Activated CD4-positive, alpha-beta T cell treated with anti-CD3 and anti-CD28 coated beads, Interleukin-2, amount 50 U/mL, for 24 hours (primary cell): Measurements from ENCODE around the gene CMBL.
"Not testable (repeated sequence)": the region's sequence is repeated elsewhere in the genome, so short reads cannot be mapped to it uniquely, and the experiment has no call there.

ENCODE experiments used
- DNase-seq, 2 donors: peaks; one replicate each; pipeline ENCODE4 v3.0.0-alpha.2; 2020; ENCODE audit warnings: low read depth in 1 of 2, low spot score in 1 of 2

Gene CMBL

DNA sequence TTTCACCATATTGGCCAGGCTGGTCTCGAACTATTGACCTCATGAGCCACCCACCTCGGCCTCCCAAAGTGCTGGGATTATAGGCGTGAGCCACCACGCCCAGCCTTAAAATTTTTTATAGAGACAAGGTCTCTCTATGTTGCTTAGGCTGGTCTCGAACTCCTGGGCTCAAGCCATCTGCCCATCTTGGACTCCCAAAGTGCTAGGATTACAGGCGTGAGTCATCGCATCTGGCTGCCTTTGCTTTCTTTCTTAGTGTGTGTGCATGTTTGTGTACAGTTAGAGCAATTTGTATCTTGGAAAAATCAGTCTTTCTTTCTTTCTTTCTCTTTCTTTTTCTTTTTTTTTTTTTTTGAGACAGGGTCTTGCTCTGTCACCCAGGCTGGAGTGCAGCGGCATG lies 22.3 kb downstream of the CMBL start:
- DNase-seq: not testable (repeated sequence)

DNA sequence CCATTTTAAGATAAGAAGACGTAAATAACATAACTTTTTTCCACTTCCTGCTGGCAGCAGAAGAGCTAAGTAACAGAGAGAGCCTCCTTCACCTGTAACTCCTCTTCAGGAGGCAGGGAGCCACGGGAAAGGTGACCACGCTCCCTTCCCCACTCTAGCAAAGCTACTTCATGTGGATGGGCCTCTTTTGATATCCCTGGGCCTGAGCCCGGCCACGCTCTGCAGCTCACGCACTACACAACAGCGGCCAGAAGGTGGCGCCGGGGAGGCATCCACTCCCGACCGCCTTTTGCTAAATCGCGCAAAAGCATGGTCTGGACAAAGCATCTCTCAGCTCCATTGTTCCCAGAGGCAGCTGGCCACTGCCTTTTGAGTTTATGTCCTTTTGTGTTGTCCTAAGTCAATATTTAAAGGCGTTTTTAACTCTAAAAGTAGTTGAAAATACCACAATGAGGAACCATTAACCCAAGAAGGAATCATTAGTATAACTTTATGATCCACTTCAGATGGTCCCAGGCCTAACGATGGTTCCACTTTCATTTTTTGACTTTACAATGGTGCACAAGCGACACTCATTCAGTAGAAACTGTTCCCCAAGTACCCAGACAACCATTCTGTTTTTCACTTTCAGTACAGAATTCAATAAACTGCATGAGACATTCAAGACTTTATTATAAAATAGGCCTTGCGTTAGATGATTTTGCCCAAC lies 23.6 kb downstream of the CMBL start:
- DNase-seq: peak; percentile 66 to 69

GRCh38 chr5:10279925-10280720 lies 27.6 kb downstream of the CMBL start:
- no peak for DNase-seq

- no peak for DNase-seq
Observed at GRCh38 chr5:10279328-10279727, 28.4 kb downstream of the CMBL start.

DNA sequence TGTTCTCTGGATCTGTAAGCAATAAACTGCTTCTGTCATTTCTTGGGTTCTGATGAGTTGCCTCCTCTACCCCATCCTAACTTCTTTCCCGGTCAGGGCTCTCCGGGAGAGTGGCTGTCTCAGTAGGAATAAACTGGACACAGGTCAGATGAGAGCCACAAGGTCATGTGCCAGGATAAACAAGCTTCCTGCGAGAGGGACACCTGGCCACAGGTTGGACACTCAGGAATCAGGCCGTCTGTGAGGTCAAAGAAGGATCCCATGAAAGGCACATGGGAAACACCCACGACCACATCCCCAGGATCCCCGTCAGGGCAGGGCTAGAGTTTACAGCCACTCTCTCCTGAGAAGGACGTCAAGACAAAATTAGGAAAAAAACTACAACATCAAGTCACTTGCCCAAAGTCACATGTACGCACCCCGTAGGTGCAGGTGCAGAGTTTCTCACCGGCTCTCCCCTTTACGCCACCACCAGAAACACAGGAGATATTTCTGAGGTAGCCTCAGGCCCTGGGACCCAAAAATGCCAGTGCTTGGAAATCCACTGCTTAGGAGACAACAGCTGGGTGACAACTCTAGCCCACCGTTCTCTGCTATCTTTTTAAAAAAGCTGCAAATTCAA lies 28.9 kb downstream of the CMBL start:
- no peak for DNase-seq

GRCh38 chr5:10277773-10278630 lies 29.7 kb downstream of the CMBL start:
- DNase-seq: no peak

DNA sequence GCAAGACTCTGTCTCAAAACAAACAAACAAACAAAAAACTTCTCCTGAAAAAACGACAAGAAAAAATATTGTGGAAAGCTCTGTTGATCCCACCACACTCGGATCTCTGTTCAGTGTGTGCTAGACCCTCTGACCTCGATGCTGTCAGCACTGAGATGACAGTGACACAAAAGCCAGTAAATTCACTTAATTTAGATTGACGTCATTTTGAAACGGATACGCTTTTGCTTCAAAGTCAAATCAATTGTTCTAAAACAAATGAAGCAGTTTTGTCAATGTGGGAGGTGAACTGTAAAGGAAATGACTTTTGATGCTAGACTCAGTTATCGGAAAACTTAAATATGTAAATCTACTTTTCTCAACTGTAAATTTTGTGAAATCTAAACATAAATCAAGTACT lies 31.0 kb downstream of the CMBL start:
- no peak for DNase-seq

- DNase-seq: no peak
Observed at GRCh38 chr5:10275991-10276390, 31.7 kb downstream of the CMBL start.

- DNase-seq: no peak
Observed at GRCh38 chr5:10275460-10275859, 32.2 kb downstream of the CMBL start.

- DNase-seq: not testable (repeated sequence)
Observed at GRCh38 chr5:10272875-10273209, 34.9 kb downstream of the CMBL start.

DNA sequence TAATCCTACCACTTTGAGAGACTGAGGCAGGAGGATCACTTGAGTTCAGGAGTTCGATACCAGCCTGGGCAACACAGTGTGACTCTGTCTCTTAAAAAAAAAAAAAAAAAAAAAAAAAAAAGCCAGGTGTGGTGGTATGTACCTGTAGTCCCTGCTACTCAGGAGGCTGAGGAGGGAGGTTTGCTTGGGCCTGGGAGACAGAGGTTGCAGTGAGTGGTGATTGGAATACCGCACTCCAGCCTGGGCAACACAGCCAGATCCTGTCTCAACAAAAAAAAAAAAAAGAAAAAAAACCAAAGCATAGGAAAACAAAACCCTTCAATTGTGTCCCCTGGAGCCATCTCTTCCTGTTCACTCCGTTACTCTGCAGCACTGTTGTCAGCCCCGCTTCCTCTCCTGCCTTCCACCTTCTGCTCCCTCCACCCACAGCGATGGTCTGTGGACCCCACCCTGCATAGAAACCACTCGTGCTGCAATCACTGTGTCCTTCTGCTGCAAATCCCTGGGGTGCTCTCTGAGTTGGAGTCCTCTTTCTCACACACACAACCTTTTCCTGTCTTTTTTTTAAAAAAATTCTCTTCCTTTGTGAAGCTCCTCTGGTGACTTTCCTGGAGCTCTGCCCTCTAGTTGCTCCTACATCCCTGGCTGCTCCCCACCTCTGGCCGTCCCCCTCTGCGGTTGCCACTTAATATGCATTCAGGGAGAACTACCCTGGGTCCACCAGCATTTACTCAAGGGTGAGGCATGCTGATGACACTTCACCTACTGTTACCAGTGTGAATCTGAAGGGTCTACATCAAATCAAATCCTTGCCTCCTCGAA lies 35.4 kb downstream of the CMBL start:
- no peak for DNase-seq

- no peak for DNase-seq
Observed at GRCh38 chr5:10268100-10268499, 39.6 kb downstream of the CMBL start.

DNA sequence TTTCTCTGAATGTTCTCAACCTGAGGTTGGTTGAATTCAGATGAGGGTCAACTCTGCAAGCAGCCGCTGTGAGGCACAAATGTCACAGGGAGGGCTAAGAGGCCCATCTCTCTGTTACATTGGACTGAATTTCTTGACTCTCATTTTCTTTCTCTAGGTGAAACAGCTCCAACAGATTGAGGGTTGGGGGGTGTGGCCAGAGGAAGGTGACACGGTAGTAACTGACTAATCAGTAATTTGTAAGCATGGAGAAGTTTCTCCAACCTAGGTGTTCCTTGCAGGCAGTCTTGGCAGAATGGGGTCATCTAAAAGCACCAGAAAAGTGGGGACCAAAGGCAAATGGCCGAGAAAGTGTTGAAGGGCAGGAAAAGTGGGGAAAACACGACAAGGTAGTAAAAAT lies 40.9 kb downstream of the CMBL start:
- DNase-seq: no peak

DNA sequence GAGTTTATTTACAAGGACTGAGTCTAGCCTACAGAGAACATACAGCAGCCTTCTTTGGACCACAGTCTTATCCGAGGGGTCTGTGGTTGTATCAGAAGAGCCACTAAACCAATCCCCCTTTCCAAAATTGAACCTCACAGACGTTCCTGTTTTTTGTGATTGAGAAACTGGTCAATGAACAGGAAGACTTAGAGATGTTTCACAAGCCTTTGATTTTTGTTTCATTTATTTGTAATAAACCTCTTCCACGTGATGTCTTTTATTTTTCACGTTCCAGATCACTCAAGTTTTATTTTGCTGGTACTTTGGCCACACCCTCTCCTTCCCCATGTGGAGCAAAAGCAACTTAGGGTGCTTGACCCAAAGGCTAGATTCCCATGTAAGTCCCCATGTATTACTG lies 41.6 kb downstream of the CMBL start:
- DNase-seq: no peak

- no peak for DNase-seq
Observed at GRCh38 chr5:10265245-10266109, 42.2 kb downstream of the CMBL start.

- no peak for DNase-seq
Observed at GRCh38 chr5:10264604-10265003, 43.1 kb downstream of the CMBL start.

DNA sequence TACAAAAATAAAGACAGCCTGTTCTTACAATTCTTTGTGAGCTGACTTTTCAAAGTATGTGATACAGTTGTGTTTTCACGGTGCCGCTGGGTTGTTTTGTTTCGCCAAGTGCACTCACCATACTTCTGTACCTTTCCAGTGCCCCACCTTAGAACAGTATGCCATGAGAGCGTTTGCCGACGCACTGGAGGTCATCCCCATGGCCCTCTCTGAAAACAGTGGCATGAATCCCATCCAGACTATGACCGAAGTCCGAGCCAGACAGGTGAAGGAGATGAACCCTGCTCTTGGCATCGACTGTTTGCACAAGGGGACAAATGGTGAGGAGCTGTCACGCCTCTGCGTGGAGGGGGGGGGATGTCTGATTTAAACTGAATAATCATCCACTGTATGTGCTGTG lies 44.7 kb downstream of the CMBL start:
- no peak for DNase-seq

- no peak for DNase-seq
Observed at GRCh38 chr5:10262121-10262774, 45.5 kb downstream of the CMBL start.

DNA sequence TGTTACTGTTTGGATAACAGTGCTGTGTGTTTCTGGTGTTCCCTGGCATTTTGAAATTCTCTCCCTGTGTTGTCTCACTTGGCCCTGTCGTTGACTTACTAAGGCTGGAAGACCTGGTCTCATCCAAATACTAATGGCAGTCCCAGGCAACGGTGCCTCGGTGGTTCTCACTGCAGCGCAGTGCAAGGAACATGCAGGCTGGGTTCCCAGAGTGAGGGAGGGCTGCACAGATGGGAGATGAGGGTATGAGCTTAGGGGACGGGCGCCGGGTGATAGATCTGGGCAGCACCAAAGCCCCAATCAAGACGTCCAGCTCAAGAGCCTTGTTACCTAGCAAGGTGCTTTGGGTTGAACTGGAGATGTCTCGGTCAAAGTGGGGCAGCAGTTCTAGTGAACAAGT lies 46.6 kb downstream of the CMBL start:
- DNase-seq: no peak
